K562 (cell line): ENCODE data around the gene GXYLT2. TPM values are rescaled to one million over a fixed set of nuclear protein-coding genes. Genes with fewer than 3 reads are reported as not detected.

Experiments used
- ARID2 ChIP-seq: fragments of 450-650 bp; IDR thresholded peaks from 2 replicates; pipeline ENCODE4 v1.6.1; 2017; ENCODE audit warnings: antibody characterized with exemption, mild to moderate bottlenecking
- BRF1 ChIP-seq: IDR thresholded peaks from 3 replicates; pipeline ENCODE4 v1.6.1; 2011; ENCODE audit warnings: borderline replicate concordance, mild to moderate bottlenecking; ENCODE audit not compliant: insufficient read length; ENCODE audit errors: extremely low read depth
- CBX5 ChIP-seq: IDR thresholded peaks from 2 replicates; pipeline ENCODE4 v1.6.1; 2014; ENCODE audit warnings: low read depth, borderline replicate concordance
- CCNT2 ChIP-seq: IDR thresholded peaks from 2 replicates; pipeline ENCODE4 v1.6.1; 2011; ENCODE audit warnings: borderline replicate concordance, low read depth, mild to moderate bottlenecking, moderate library complexity, mixed read lengths, low read length; ENCODE audit not compliant: insufficient read length; ENCODE audit errors: extremely low read depth
- CSDE1 ChIP-seq, 2 experiments: fragments of 450-650 bp; IDR thresholded peaks; 2 replicates each; pipeline ENCODE4 v1.6.1; 2016; ENCODE audit warnings: mild to moderate bottlenecking in 1 of 2
- DACH1 ChIP-seq: fragments of 450-650 bp; IDR thresholded peaks from 2 replicates; pipeline ENCODE4 v1.6.1; 2018; ENCODE audit not compliant: partially characterized antibody
- FOXK2 ChIP-seq, 2 experiments: fragments of 450-650 bp; IDR thresholded peaks in 1 of 2; conservative IDR thresholded peaks in 1 of 2; 2 replicates each; pipeline ENCODE4 v1.6.1; 2016; ENCODE audit warnings: low read depth in 2 of 2, mild to moderate bottlenecking in 1 of 2
- HDAC1 ChIP-seq, 2 experiments: fragments of 450-650 bp; IDR thresholded peaks; 2 replicates each; pipeline ENCODE4 v1.6.1; 2016 to 2017; ENCODE audit warnings: inconsistent platforms in 1 of 2, mild to moderate bottlenecking in 1 of 2, moderate library complexity in 1 of 2
- MTA3 ChIP-seq: fragments of 450-650 bp; formaldehyde crosslinking; IDR thresholded peaks from 2 replicates; pipeline ENCODE4 v1.6.1; 2017; ENCODE audit warnings: mild to moderate bottlenecking, borderline replicate concordance
- NCOA1 ChIP-seq: fragments of 450-650 bp; IDR thresholded peaks from 2 replicates; pipeline ENCODE4 v1.6.1; 2016; ENCODE audit warnings: low read depth
- NFIX ChIP-seq: fragments of 250-450 bp; sonication (Bioruptor Pico); IDR thresholded peaks from 2 replicates; pipeline ENCODE4 v1.4.0; 2020; ENCODE audit warnings: low read depth, mild to moderate bottlenecking, moderate library complexity
- RBM39 ChIP-seq: fragments of 200-400 bp; formaldehyde crosslinking; optimal IDR thresholded peaks from 2 replicates; pipeline ENCODE3; 2018; ENCODE audit warnings: low read depth, low read length
- SAFB ChIP-seq: fragments of 200-400 bp; formaldehyde crosslinking; IDR thresholded peaks from 2 replicates; pipeline ENCODE4 v1.6.1; 2017; ENCODE audit warnings: low read depth, low read length, borderline replicate concordance
- SPI1 ChIP-seq: IDR thresholded peaks from 2 replicates; pipeline ENCODE4 v1.6.1; 2011; ENCODE audit warnings: low read depth, low read length, control low read depth, borderline replicate concordance
- SREBF2 ChIP-seq: sonication (generic); formaldehyde crosslinking; IDR thresholded peaks from 2 replicates; pipeline ENCODE4 v1.4.0; 2020; ENCODE audit warnings: mild to moderate bottlenecking, missing genetic modification reagents
- ZBTB1 ChIP-seq: sonication (generic); formaldehyde crosslinking; IDR thresholded peaks from 2 replicates; pipeline ENCODE4 v1.8.1; 2023; ENCODE audit warnings: missing genetic modification reagents, low read depth, mild to moderate bottlenecking, borderline replicate concordance
- ZC3H4 ChIP-seq: sonication (generic); formaldehyde crosslinking; IDR thresholded peaks from 2 replicates; pipeline ENCODE4 v1.9.0; 2021; ENCODE audit warnings: missing genetic modification reagents, borderline replicate concordance
- ZNF274 ChIP-seq: IDR thresholded peaks from 2 replicates; pipeline ENCODE4 v1.6.1; 2011; ENCODE audit warnings: low read depth, mild to moderate bottlenecking, low read length, moderate library complexity, borderline replicate concordance
- ZNF785 ChIP-seq: fragments of 250-450 bp; sonication (Bioruptor Pico); IDR thresholded peaks from 2 replicates; pipeline ENCODE4 v1.4.0; 2020; ENCODE audit warnings: mild to moderate bottlenecking
- polyA plus RNA-seq, 8 experiments: library from polyadenylated mRNA; depleted of rRNA in 4 of 8; stranded (reverse) in 5 of 8; unstranded in 3 of 8; fragments of >200 nt; fragmentation: Nextera tagmentation in 2 of 8; fragmentation: Illumina TruSeq in 1 of 8; extraction: Ambion mirVana in 2 of 8; extraction: Trizol in 1 of 8; gene quantifications; 2 replicates each; pipeline versions ENCODE4 v1.2.1 to v1.2.3, GENCODE V29; 2011 to 2014; ENCODE audit warnings: inconsistent platforms in 1 of 8, missing spikeins in 1 of 8
- total RNA-seq, 7 experiments: library from RNA; depleted of rRNA in 6 of 7; stranded (reverse); fragments of >200 nt in 6 of 7; fragmentation: Illumina TruSeq in 2 of 7; extraction: Trizol in 2 of 7; gene quantifications; 2 replicates each; pipeline versions ENCODE4 v1.2.1 to v1.2.3, GENCODE V29; 2011 to 2021; ENCODE audit warnings: low replicate concordance in 1 of 7
- TF ChIP-seq, protein P1 (sequence below): fragments of 250-450 bp; sonication (Bioruptor Pico); IDR thresholded peaks from 2 replicates; pipeline ENCODE4 v1.4.0; 2020
- TF ChIP-seq, protein P2 (sequence below): fragments of 250-450 bp; sonication (Bioruptor Pico); IDR thresholded peaks from 2 replicates; pipeline ENCODE4 v1.9.0; 2021; ENCODE audit warnings: mild to moderate bottlenecking, inconsistent platforms
- TF ChIP-seq, protein P3 (sequence below): fragments of 450-650 bp; IDR thresholded peaks from 2 replicates; pipeline ENCODE4 v1.6.1; 2017; ENCODE audit warnings: antibody characterized with exemption

GXYLT2 gene
- total and polyA plus RNA-seq, 9 of the 15 experiments (the other 6 are each of a cell fraction or from before 2014, with no cell fraction given) = 0.71 to 6.0 (median 3.3) TPM

DNA sequence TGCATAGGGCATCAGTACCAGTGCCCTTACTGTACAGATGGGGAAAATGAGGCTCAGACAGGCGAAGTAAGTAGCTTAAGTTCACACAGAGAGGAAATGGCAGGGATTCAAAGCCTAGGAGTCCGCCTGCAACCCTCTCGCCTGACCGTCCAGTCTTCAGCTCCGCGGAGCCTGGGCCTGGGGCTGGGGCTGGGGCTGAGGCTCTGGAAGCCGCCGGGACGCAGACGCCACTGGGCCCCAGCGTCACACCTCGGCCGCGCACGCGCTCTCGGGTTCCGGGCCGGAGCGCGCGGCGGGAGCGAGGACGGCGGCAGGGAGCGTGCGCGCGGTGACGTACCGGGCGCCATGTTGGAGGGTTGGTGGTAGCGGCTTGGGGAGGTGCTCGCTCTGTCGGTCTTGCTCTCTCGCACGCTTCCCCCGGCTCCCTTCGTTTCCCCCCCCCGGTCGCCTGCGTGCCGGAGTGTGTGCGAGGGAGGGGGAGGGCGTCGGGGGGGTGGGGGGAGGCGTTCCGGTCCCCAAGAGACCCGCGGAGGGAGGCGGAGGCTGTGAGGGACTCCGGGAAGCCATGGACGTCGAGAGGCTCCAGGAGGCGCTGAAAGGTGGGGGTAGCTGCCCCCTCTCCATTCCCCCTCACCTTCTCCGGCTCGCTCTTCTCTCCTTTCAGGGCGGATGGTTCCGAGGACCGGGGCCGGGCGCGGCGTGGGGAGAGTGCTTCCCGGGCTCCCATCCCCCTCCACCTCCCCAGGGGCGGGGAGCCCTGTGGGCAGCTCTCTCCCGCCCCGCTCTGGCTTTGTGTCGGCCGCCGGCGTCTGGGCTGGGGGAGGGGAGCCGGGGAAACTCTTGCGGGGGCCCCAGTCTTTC is 108.9 kb downstream of the GXYLT2 start, which contains the start of gene PPP4R2 (continued):
- TF ChIP-seq FOXK2 (conservative IDR thresholded peaks at IDR 0.05 in 1 of 2, IDR thresholded peaks at IDR 0.05 in 1 of 2; ENCODE audit: low read depth in 2 of 2) (no peak), BRF1 (no peak), ZNF785 (CRISPR knock-in tag) (no peak), ARID2 (no peak), SPI1 (no peak), SAFB (no peak), ZC3H4 (CRISPR knock-in tag) (no peak), NFIX (CRISPR knock-in tag) (no peak), CBX5 (no peak), CCNT2 (no peak), RBM39 (no peak), ZNF274 (no peak), MTA3 (no peak), CSDE1 (IDR thresholded peaks at IDR 0.05) (no peak), SREBF2 (no peak), DACH1 (no peak), NCOA1 (no peak), HDAC1 (IDR thresholded peaks at IDR 0.05) (no peak; a peak in 1 of 4 replicates), ZBTB1 (CRISPR knock-in tag) (no peak)
- TF ChIP-seq, protein P1, sequence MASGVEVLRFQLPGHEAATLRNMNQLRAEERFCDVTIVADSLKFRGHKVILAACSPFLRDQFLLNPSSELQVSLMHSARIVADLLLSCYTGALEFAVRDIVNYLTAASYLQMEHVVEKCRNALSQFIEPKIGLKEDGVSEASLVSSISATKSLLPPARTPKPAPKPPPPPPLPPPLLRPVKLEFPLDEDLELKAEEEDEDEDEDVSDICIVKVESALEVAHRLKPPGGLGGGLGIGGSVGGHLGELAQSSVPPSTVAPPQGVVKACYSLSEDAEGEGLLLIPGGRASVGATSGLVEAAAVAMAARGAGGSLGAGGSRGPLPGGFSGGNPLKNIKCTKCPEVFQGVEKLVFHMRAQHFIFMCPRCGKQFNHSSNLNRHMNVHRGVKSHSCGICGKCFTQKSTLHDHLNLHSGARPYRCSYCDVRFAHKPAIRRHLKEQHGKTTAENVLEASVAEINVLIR (CRISPR knock-in tag) = peak; percentile 22; the same call in 1 of the 2 replicates
- TF ChIP-seq, protein P2, sequence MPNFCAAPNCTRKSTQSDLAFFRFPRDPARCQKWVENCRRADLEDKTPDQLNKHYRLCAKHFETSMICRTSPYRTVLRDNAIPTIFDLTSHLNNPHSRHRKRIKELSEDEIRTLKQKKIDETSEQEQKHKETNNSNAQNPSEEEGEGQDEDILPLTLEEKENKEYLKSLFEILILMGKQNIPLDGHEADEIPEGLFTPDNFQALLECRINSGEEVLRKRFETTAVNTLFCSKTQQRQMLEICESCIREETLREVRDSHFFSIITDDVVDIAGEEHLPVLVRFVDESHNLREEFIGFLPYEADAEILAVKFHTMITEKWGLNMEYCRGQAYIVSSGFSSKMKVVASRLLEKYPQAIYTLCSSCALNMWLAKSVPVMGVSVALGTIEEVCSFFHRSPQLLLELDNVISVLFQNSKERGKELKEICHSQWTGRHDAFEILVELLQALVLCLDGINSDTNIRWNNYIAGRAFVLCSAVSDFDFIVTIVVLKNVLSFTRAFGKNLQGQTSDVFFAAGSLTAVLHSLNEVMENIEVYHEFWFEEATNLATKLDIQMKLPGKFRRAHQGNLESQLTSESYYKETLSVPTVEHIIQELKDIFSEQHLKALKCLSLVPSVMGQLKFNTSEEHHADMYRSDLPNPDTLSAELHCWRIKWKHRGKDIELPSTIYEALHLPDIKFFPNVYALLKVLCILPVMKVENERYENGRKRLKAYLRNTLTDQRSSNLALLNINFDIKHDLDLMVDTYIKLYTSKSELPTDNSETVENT (CRISPR knock-in tag) = peak; percentile 52; the same call in 1 of the 2 replicates
- TF ChIP-seq, protein P3, sequence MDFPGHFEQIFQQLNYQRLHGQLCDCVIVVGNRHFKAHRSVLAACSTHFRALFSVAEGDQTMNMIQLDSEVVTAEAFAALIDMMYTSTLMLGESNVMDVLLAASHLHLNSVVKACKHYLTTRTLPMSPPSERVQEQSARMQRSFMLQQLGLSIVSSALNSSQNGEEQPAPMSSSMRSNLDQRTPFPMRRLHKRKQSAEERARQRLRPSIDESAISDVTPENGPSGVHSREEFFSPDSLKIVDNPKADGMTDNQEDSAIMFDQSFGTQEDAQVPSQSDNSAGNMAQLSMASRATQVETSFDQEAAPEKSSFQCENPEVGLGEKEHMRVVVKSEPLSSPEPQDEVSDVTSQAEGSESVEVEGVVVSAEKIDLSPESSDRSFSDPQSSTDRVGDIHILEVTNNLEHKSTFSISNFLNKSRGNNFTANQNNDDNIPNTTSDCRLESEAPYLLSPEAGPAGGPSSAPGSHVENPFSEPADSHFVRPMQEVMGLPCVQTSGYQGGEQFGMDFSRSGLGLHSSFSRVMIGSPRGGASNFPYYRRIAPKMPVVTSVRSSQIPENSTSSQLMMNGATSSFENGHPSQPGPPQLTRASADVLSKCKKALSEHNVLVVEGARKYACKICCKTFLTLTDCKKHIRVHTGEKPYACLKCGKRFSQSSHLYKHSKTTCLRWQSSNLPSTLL = no peak
